ENCODE data around the gene SGTA. TPM values are rescaled to one million over a fixed set of nuclear protein-coding genes. Genes with fewer than 3 reads are reported as not detected.

SGTA gene
- total and polyA plus RNA-seq, 2 of the 13 experiments (the other 11 are each of a cell fraction or from before 2014, with no cell fraction given), result 43.9 to 47.4 TPM

- no peak for TF ChIP-seq HINFP (CRISPR knock-in tag; IDR thresholded peaks at IDR 0.05; ENCODE audit: low read depth)
- TF ChIP-seq ZSCAN20 (CRISPR knock-in tag; IDR thresholded peaks at IDR 0.05; ENCODE audit: borderline replicate concordance), result no peak
- no peak for TF ChIP-seq ELK4 (CRISPR knock-in tag; IDR thresholded peaks at IDR 0.05; ENCODE audit: borderline replicate concordance)
- TF ChIP-seq FOXP4 (CRISPR knock-in tag; IDR thresholded peaks at IDR 0.05), result 0 out of 2 replicates have a peak, but pooled peaks have one; percentile 21
- TF ChIP-seq ZNF562 (CRISPR knock-in tag; IDR thresholded peaks at IDR 0.05; ENCODE audit: borderline replicate concordance), result no peak
- TF ChIP-seq KAT8 (CRISPR knock-in tag; IDR thresholded peaks at IDR 0.05), result peak; percentile 71
- TF ChIP-seq REPIN1 (CRISPR knock-in tag; IDR thresholded peaks at IDR 0.05; ENCODE audit: borderline replicate concordance, low read depth), result peak; percentile 58; the same call in 1 of the 2 replicates
- TF ChIP-seq SP5 (CRISPR knock-in tag; IDR thresholded peaks at IDR 0.05; ENCODE audit: borderline replicate concordance, low read depth), result peak; percentile 88
- TF ChIP-seq MEF2D (CRISPR knock-in tag; IDR thresholded peaks at IDR 0.05), result no peak
- TF ChIP-seq ZNF331 (CRISPR knock-in tag; IDR thresholded peaks at IDR 0.05), result 0 out of 2 replicates have a peak, but pooled peaks have one; percentile 61
- TF ChIP-seq MYNN (CRISPR knock-in tag; IDR thresholded peaks at IDR 0.05; ENCODE audit: low read depth), result 0 out of 2 replicates have a peak, but pooled peaks have one; percentile 53
- peak; percentile 57; the same call in 1 of the 2 replicates for TF ChIP-seq ARID5B (CRISPR knock-in tag; IDR thresholded peaks at IDR 0.05)
- no peak for TF ChIP-seq PITX1 (CRISPR knock-in tag; IDR thresholded peaks at IDR 0.05)
- TF ChIP-seq ZNF800 (CRISPR knock-in tag; IDR thresholded peaks at IDR 0.05), result no peak
- TF ChIP-seq ZBTB38 (CRISPR knock-in tag; IDR thresholded peaks at IDR 0.05), result peak; percentile 64; the same call in 1 of the 2 replicates
- TF ChIP-seq HNF4A (CRISPR knock-in tag; IDR thresholded peaks at IDR 0.05), result peak; percentile 89
- no peak for TF ChIP-seq ZNF577 (CRISPR knock-in tag; IDR thresholded peaks at IDR 0.05; ENCODE audit: borderline replicate concordance, low read depth)
Measured at GRCh38 chr19:2811221-2811722, 28.2 kb upstream of the SGTA start (continued).

Measured in HepG2 (cell line).